Inflammatory macrophage treated with lipopolysaccharide for 4 hours (primary cell): ENCODE measurements around the gene HIGD2A.

Experiments used
- DNase-seq: peaks from one replicate; pipeline ENCODE4 v3.0.0-alpha.2; 2020

The HIGD2A gene

GRCh38 chr5:176388444-176389134, at the start of gene HIGD2A, which contains the start of gene NOP16:
Gene HIGD2A (plus strand): TSS chr5:176388751. CDS start chr5:176388820, 69 bp downstream.
Gene NOP16 (minus strand): TSS chr5:176388598. CDS start chr5:176388539, 59 bp downstream.
- DNase-seq, result peak; percentile 99

DNA sequence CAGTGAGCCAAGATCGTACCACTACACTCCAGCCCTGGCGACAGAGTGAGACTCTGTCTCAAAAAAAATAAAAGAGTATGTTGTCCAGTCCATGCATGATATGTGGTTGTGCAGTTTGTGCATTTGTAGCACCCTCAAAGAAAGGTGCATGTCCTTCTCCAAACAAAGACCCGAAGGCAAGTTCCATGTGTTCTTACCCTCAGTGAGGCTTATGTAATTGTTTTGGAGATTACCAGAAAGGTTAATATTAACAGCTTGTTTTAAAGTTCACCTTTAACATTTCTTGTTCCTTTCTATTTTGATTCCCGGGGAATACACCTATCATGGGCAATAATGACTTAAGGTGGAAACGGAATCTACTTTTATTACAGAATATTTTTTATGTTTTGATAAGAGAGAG, 49.2 kb upstream of the HIGD2A start:
- no peak for DNase-seq

GRCh38 chr5:176341325-176342157, 47.0 kb upstream of the HIGD2A start:
- DNase-seq, result no peak

DNA sequence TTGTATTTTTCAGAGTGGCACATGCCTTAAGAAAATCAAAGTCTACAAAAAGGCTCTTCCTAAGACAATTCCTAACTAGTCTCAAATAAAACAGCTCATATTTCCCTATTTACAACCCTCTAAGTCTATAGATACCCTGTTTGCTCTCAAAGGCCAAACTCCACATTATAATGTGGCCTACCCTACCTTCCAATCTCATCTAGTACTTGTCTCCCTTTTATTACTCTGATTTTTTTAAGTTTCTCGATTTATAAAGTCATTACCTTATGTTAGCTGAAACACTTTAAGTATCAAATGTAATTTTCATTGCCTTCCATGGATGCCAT, 46.4 kb upstream of the HIGD2A start:
- DNase-seq, result no peak

GRCh38 chr5:176342766-176343458, 45.6 kb upstream of the HIGD2A start:
- DNase-seq, result no peak

DNA sequence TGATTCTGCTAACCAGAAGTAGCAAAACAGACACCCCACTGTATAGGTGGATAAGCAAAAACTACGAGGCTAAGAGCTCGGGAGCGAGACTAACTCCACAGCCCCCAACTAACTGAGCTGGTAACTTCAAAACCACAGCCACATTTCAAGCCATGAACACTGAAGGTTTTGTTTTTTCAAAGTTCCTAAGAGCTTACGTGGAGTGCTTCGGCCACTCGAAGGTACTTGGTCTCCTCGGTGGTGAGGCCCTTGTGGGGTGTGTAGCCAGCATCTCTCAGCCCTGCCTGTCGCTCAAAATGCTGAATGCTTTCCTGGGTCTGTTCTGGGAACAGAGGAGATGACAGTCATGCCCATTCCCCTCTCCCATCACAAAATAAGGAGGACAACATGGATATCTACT, 38.1 kb upstream of the HIGD2A start:
- DNase-seq, result no peak

- no peak for DNase-seq
These were observed 36.3 kb upstream of the HIGD2A start for GRCh38 chr5:176352116-176352878.

GRCh38 chr5:176353533-176353932, 35.0 kb upstream of the HIGD2A start:
- DNase-seq, result no peak

- DNase-seq, result no peak
These were observed 33.0 kb upstream of the HIGD2A start for GRCh38 chr5:176355400-176356178.

DNA sequence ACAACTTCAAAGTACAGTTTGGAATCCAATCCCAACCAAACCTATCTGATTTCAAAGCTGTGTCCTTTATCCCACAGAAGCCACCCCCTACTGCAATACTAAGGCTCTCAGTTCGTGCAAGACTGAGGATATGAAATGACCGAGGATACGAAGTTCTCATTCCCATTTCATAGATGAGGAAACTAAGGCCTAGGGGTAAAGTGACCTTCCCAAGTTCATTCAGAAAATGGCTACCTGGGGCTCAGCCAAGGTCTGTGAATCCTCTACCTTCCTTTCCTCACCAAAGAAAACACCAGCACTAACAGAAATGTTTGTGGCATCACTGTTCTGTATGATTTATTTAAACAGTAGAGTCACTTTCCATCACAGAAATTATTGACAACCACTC, 32.4 kb upstream of the HIGD2A start:
- DNase-seq, result no peak

- DNase-seq, result no peak
These were observed 28.9 kb upstream of the HIGD2A start for GRCh38 chr5:176359658-176360057.

GRCh38 chr5:176360894-176361436, 27.6 kb upstream of the HIGD2A start:
- peak; percentile 13 for DNase-seq

GRCh38 chr5:176361437-176362232, 26.9 kb upstream of the HIGD2A start, which contains the start of gene KIAA1191:
Gene KIAA1191 (minus strand): TSS chr5:176361764. CDS start chr5:176359508, 2,256 bp downstream.
- peak; percentile 93 for DNase-seq

DNA sequence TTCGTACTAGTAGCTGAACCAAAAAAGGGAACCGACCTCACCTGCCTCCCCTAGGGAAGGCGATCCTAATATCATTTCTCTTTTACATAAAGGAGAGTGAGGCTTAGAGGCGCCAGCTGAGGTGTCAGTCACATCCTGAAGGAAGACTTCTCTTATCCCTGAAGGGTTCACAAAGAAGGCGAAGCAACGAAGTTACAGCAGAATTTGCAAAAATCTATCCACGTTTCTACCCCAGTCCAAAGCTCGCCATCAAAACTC, 26.4 kb upstream of the HIGD2A start:
- DNase-seq, result no peak

GRCh38 chr5:176364765-176365350, 23.7 kb upstream of the HIGD2A start:
- peak; percentile 11 for DNase-seq

DNA sequence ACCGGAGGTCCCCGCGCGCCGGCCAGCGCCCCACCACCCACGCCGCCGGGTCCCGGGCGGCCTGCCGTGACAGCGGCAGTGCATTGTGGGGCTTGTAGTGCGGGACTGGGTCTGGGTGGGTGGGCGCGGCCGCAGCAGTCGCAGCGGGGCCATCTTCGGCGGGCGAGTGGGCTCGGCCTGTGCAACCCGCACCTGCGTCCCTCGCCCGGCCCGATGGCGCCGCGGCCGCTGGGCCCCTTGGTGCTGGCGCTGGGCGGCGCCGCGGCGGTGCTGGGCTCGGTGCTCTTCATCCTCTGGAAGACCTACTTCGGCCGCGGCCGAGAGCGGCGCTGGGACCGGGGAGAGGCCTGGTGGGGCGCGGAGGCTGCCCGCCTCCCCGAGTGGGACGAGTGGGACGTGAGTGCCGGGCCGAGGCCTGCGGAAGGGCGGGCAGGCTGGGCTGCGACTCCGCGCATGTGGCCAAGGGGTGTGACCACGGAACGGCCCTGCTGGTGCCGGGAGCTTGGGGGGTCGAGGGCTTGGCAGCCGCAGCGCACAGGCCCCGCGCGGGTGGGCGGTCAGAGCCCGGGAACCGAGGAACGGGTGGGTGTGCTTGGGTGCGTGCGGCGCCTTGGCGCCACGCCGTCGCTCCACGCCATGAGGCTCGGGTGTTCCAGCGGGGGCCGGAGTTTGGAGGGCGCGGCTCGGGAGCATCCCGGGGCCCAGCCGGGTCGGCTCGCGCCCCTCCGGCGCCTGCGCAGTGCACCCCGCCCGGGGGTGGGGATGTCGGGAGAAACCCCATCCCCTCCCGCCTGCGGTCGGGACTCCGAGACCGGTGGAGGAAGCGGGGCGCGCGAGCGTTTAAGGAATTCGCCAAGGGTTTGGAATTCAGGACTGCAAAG, 23.0 kb upstream of the HIGD2A start, which contains the start of gene ARL10:
ARL10 (plus strand) TSS at position 137 of the 881 bp plus-strand sequence; CDS start at position 214, 77 bp downstream.
- peak; percentile 32 for DNase-seq

DNA sequence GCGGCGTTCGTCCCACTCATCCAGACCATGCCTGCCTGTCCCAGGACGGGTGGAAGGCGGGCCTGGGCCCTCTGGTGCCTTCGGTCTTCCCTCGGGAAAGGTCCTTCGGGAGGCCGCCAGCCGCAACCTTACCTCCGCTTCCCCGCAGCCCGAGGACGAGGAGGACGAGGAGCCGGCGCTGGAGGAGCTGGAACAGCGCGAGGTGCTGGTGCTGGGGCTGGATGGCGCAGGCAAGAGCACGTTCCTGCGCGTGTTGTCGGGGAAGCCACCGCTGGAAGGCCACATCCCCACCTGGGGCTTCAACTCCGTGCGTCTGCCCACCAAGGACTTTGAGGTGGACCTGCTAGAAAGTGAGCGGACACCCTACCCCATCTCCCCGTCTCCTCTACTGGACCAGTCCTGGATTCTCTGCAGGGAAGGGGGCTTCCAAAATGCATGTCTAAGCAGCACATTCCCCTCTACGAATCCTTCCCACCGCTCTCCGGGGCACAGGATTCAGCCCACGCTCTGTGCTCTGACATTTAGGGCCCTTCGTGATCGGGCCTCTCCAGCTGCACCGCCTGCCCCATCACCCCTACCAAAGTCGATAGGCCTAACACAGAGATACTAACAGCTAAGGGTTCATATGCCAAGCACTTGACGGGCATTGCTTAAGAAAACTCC, 22.2 kb upstream of the HIGD2A start:
- DNase-seq, result no peak

GRCh38 chr5:176368726-176369125, 19.8 kb upstream of the HIGD2A start:
- DNase-seq, result no peak
